ENCODE measurements around the gene ARCN1. TPM values are rescaled to one million over a fixed set of nuclear protein-coding genes. Genes with fewer than 3 reads are reported as not detected.
A peak's percentile ranks its signal among the peaks of the same experiment; 100 is the strongest.

The ARCN1 gene
- total and polyA plus RNA-seq, 2 donors (not counting 1 experiment from before 2014, with no cell fraction given): 116 to 387 TPM

DNA sequence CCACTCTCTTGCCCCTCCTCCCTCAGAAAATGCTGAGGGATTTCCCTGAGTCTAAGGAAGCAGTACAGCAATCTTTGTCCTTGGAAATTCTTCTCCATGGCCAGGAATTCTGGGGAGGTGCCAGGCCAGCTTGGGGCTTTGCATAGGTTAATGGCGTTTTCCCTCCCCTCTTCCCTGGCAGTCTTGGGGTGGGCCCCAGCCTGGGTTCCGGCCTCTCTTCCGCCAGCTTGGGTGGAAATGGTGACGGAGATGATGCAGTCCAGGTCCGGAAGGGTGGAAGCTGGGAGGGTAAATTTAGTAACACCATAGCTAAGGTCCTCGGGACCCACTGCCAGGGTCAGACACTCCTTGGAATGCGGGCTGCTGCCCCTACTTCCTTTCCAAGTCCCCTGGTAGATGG is 40.2 kb downstream of the ARCN1 start:
- peak in 1 of 2 donors; percentile 33 for DNase-seq (ENCODE audit: low read depth in 2 of 2)
- H4K20me1 ChIP-seq (ENCODE audit: control insufficient read depth, extremely low read depth, insufficient read depth, low read length): no peaks in the 10 kb centered on the region
- peak overlapping the region; percentile 68 for H3K27ac ChIP-seq (ENCODE audit: insufficient read depth, low read length)
- peaks cover 26% of the 10 kb centered on the region for H3K36me3 ChIP-seq (ENCODE audit: control insufficient read depth, insufficient read depth, low read length)
- no peak overlapping the region for H2AFZ ChIP-seq (ENCODE audit: low read length)
- H3K4me3 ChIP-seq (replicated peaks in 1 of 4; ENCODE audit: control extremely low read depth in 1 of 4, insufficient read depth in 1 of 4, low read depth in 3 of 4, low read length in 4 of 4): peak overlapping the region in 3 of 4 experiments; percentile 4 to 27 (median 9)
- H3K27me3 ChIP-seq (ENCODE audit: control insufficient read depth, insufficient read depth, low read length): no peaks in the 10 kb centered on the region
- peak overlapping the region; percentile 8 for H3K9ac ChIP-seq (ENCODE audit: insufficient read depth, low read length)
- peaks cover 53% of the 10 kb centered on the region for H3K79me2 ChIP-seq (ENCODE audit: control insufficient read depth, insufficient read depth, low read length)
- H3K4me1 ChIP-seq (ENCODE audit: control insufficient read depth, extremely low read depth, insufficient read depth, low read length): peaks cover 29% of the 10 kb centered on the region
- H3K4me2 ChIP-seq (ENCODE audit: extremely low read depth, insufficient read depth, low read length): peak overlapping the region; percentile 88
- TF ChIP-seq, protein P1, sequence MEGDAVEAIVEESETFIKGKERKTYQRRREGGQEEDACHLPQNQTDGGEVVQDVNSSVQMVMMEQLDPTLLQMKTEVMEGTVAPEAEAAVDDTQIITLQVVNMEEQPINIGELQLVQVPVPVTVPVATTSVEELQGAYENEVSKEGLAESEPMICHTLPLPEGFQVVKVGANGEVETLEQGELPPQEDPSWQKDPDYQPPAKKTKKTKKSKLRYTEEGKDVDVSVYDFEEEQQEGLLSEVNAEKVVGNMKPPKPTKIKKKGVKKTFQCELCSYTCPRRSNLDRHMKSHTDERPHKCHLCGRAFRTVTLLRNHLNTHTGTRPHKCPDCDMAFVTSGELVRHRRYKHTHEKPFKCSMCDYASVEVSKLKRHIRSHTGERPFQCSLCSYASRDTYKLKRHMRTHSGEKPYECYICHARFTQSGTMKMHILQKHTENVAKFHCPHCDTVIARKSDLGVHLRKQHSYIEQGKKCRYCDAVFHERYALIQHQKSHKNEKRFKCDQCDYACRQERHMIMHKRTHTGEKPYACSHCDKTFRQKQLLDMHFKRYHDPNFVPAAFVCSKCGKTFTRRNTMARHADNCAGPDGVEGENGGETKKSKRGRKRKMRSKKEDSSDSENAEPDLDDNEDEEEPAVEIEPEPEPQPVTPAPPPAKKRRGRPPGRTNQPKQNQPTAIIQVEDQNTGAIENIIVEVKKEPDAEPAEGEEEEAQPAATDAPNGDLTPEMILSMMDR (conservative IDR thresholded peaks at IDR 0.05 in 1 of 2, IDR thresholded peaks at IDR 0.05 in 1 of 2; ENCODE audit: low read depth in 1 of 2, low read length in 2 of 2): no peak
- no peak for TF ChIP-seq EZH2 (IDR thresholded peaks at IDR 0.05; ENCODE audit: low read length, missing control alignments)
- no peaks in the 10 kb centered on the region for H3K9me3 ChIP-seq (ENCODE audit: control insufficient read depth, insufficient read depth, low read depth, low read length)

DNA sequence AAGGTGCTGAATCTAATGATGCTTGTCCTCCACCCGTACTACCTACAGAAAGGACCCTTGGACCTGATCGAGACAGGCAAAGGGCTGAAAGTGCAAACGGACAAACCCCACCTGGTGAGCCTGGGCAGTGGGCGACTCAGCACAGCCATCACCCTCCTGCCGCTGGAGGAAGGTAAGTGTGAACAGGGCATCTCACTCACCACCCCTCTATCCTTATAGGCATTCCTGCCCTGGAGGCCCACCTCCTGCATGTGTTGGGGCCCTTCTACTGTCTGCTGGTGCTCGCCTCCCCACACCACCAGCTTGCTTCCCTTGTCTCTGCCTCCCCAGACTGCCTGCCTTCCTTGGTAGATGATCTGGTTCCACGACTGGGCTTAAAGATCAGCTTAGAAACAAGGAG is 42.3 kb downstream of the ARCN1 start:
- Histone ChIP-seq H4K20me1 (ENCODE audit: control insufficient read depth, extremely low read depth, insufficient read depth, low read length) (no peaks in the 10 kb centered on the region), H3K4me2 (ENCODE audit: extremely low read depth, insufficient read depth, low read length) (no peak overlapping the region), H3K4me3 (replicated peaks in 1 of 4; ENCODE audit: control extremely low read depth in 1 of 4, insufficient read depth in 1 of 4, low read depth in 3 of 4, low read length in 4 of 4) (no peak overlapping the region), H3K36me3 (ENCODE audit: control insufficient read depth, insufficient read depth, low read length) (peaks cover 22% of the 10 kb centered on the region), H3K79me2 (ENCODE audit: control insufficient read depth, insufficient read depth, low read length) (peaks cover 43% of the 10 kb centered on the region), H2AFZ (ENCODE audit: low read length) (no peak overlapping the region), H3K9me3 (ENCODE audit: control insufficient read depth, insufficient read depth, low read depth, low read length) (no peaks in the 10 kb centered on the region), H3K27ac (ENCODE audit: insufficient read depth, low read length) (no peak overlapping the region), H3K27me3 (ENCODE audit: control insufficient read depth, insufficient read depth, low read length) (no peaks in the 10 kb centered on the region), H3K9ac (ENCODE audit: insufficient read depth, low read length) (no peak overlapping the region), H3K4me1 (ENCODE audit: control insufficient read depth, extremely low read depth, insufficient read depth, low read length) (peaks cover 43% of the 10 kb centered on the region)
- DNase-seq (ENCODE audit: low read depth in 2 of 2): no peak
- TF ChIP-seq, protein P1 (conservative IDR thresholded peaks at IDR 0.05 in 1 of 2, IDR thresholded peaks at IDR 0.05 in 1 of 2; ENCODE audit: low read depth in 1 of 2, low read length in 2 of 2): no peak
- TF ChIP-seq EZH2 (IDR thresholded peaks at IDR 0.05; ENCODE audit: low read length, missing control alignments): no peak

DNA sequence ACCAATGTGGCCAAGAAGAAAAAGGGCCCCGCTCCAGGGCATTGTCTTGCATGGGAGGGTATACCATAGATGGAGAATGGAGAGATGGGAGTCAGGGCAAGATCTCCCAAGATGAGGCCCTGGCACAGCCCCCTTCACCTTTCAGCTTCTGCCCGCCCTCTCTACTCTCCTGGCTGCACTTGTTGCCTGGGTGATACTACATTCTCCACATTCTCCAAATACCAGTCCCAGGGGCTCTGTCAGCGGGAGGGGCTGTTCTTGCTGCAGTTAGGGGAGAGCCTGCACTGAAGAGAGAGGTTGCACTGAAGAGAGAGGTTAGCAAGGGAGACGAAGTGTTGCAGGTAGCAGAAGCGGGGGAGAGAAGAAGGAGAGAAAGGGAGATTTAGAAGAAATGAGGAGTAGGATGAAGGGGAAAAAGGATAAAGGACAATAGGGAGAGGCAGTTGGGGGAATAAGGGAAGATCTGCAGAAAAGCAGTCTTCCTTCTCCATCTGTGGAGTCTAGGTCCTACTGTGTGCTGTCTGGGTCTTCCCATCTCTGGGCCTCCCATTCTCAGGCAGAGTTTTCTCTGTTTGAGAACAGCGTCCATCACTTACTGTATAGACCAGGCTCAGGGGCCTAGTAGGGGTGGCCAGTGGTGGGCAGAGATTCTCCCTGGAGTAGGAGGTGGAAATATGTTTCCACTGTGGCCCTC is 43.2 kb downstream of the ARCN1 start:
- no peaks in the 10 kb centered on the region for H3K27me3 ChIP-seq (ENCODE audit: control insufficient read depth, insufficient read depth, low read length)
- H3K4me2 ChIP-seq (ENCODE audit: extremely low read depth, insufficient read depth, low read length): no peak overlapping the region
- H3K36me3 ChIP-seq (ENCODE audit: control insufficient read depth, insufficient read depth, low read length): peaks cover 22% of the 10 kb centered on the region
- no peak overlapping the region for H3K9ac ChIP-seq (ENCODE audit: insufficient read depth, low read length)
- H3K79me2 ChIP-seq (ENCODE audit: control insufficient read depth, insufficient read depth, low read length): peaks cover 35% of the 10 kb centered on the region
- no peak overlapping the region for H2AFZ ChIP-seq (ENCODE audit: low read length)
- H3K4me3 ChIP-seq (replicated peaks in 1 of 4; ENCODE audit: control extremely low read depth in 1 of 4, insufficient read depth in 1 of 4, low read depth in 3 of 4, low read length in 4 of 4): no peak overlapping the region
- no peak for TF ChIP-seq EZH2 (IDR thresholded peaks at IDR 0.05; ENCODE audit: low read length, missing control alignments)
- TF ChIP-seq, protein P1 (conservative IDR thresholded peaks at IDR 0.05 in 1 of 2, IDR thresholded peaks at IDR 0.05 in 1 of 2; ENCODE audit: low read depth in 1 of 2, low read length in 2 of 2): no peak
- H3K9me3 ChIP-seq (ENCODE audit: control insufficient read depth, insufficient read depth, low read depth, low read length): no peaks in the 10 kb centered on the region
- no peaks in the 10 kb centered on the region for H4K20me1 ChIP-seq (ENCODE audit: control insufficient read depth, extremely low read depth, insufficient read depth, low read length)
- H3K4me1 ChIP-seq (ENCODE audit: control insufficient read depth, extremely low read depth, insufficient read depth, low read length): peaks cover 48% of the 10 kb centered on the region
- H3K27ac ChIP-seq (ENCODE audit: insufficient read depth, low read length): peak overlapping the region; percentile 31
- DNase-seq (ENCODE audit: low read depth in 2 of 2): peak in 1 of 2 donors; percentile 58
